ENCODE results near the gene SLC36A2.

The SLC36A2 gene

GRCh38 chr5:151284392-151284967, 62.9 kb downstream of the SLC36A2 start:
- DNase-seq (ENCODE audit: low read depth in 2 of 3, low spot score in 1 of 3), result peak in 2 of 3 donors; percentile 2 to 4

GRCh38 chr5:151283120-151283825, 64.1 kb downstream of the SLC36A2 start:
- no peak for DNase-seq (ENCODE audit: low read depth in 2 of 3, low spot score in 1 of 3)

- no peak for DNase-seq (ENCODE audit: low read depth in 2 of 3, low spot score in 1 of 3)
Observed at GRCh38 chr5:151281001-151281639, 66.2 kb downstream of the SLC36A2 start.

- no peak for DNase-seq (ENCODE audit: low read depth in 2 of 3, low spot score in 1 of 3)
Observed at GRCh38 chr5:151280443-151280842, 66.9 kb downstream of the SLC36A2 start.

- DNase-seq (ENCODE audit: low read depth in 2 of 3, low spot score in 1 of 3), result no peak
Observed at GRCh38 chr5:151278845-151279244, 68.5 kb downstream of the SLC36A2 start.

GRCh38 chr5:151275803-151276202, 71.6 kb downstream of the SLC36A2 start:
- DNase-seq (ENCODE audit: low read depth in 2 of 3, low spot score in 1 of 3), result no peak

- no peak for DNase-seq (ENCODE audit: low read depth in 2 of 3, low spot score in 1 of 3)
Observed at GRCh38 chr5:151274666-151275065, 72.7 kb downstream of the SLC36A2 start.

- DNase-seq (ENCODE audit: low read depth in 2 of 3, low spot score in 1 of 3), result no peak
Observed at GRCh38 chr5:151271336-151271735, 76.0 kb downstream of the SLC36A2 start.

GRCh38 chr5:151270599-151270998, 76.8 kb downstream of the SLC36A2 start:
- no peak for DNase-seq (ENCODE audit: low read depth in 2 of 3, low spot score in 1 of 3)

- no peak for DNase-seq (ENCODE audit: low read depth in 2 of 3, low spot score in 1 of 3)
Observed at GRCh38 chr5:151267491-151268260, 79.7 kb downstream of the SLC36A2 start.
